ENCODE measurements around the gene ELN.

Gene ELN

DNA sequence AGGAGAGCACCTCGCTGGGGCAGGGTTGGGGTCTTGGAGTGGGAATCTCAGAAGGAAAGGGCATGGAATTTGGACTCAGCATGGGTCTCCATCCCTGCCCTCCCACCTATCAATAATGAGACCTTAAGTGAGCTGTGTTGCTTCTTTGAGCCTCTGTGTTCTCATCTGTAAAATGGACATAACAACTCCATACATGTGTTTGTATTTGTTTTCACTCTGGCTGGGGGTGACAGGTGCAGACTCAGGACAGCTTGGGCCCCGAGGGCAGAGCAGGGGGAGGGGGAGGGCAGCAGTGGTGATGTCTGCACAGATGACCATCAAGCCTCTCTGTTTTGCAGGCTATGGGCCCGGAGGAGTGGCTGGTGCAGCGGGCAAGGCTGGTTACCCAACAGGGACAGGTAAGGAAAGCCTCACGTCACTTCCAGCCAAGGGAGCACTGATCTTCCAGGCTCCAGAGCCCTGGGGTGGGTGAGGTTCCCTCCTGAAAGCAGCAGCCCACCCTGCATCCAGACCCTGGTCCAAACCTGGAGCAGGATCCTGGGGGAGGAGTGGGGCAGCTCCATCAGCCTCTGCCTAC lies 19.9 kb downstream of the ELN start:
- ChIA-PET POLR2A (no interaction called here), CTCF (interaction anchor here (1.2 to 5.9 kb wide), 3 partner anchors 20 to 354 kb away, joined by 4 to 49 read pairs (median 5); partner anchors contain the start of gene ELN)
- H3K4me3 ChIP-seq (ENCODE audit: low read depth, low read length), result no peak overlapping the region
- TF ChIP-seq, protein P1, sequence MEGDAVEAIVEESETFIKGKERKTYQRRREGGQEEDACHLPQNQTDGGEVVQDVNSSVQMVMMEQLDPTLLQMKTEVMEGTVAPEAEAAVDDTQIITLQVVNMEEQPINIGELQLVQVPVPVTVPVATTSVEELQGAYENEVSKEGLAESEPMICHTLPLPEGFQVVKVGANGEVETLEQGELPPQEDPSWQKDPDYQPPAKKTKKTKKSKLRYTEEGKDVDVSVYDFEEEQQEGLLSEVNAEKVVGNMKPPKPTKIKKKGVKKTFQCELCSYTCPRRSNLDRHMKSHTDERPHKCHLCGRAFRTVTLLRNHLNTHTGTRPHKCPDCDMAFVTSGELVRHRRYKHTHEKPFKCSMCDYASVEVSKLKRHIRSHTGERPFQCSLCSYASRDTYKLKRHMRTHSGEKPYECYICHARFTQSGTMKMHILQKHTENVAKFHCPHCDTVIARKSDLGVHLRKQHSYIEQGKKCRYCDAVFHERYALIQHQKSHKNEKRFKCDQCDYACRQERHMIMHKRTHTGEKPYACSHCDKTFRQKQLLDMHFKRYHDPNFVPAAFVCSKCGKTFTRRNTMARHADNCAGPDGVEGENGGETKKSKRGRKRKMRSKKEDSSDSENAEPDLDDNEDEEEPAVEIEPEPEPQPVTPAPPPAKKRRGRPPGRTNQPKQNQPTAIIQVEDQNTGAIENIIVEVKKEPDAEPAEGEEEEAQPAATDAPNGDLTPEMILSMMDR (IDR thresholded peaks at IDR 0.05; ENCODE audit: insufficient read depth, low read length, missing control alignments), result no peak
- no peak for DNase-seq (ENCODE audit: low read depth, low spot score)

DNA sequence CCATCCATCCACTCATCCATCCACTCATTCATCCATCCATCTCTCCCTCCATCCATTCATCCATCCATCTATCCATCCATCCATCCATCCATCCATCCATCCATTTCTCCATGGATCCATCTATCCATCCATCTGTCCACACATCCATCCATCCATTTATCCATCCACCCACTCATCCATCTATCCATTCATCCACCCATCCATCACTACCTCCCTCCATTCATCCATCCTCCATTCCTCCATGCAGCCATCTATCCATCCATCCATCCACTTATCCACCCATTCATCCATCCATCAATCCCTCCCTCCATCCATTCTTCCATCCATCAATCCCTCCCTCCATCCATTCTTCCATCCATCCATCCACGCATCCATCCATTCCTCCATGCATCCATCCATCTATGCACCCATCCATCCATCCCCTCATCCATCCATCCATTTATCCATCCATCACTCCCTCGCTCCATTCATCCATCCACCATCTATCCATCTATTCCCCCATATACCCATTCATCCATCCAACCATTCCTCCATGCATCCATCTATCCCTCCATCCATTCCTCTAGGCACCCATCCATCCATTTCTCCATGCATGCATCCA lies 21.1 kb downstream of the ELN start:
- H3K4me3 ChIP-seq (ENCODE audit: low read depth, low read length), result no peak overlapping the region
- no peak for DNase-seq (ENCODE audit: low read depth, low spot score)
- ChIA-PET POLR2A (no interaction called here), CTCF (no interaction called here)
- TF ChIP-seq, protein P1 (IDR thresholded peaks at IDR 0.05; ENCODE audit: insufficient read depth, low read length, missing control alignments), result no peak

DNA sequence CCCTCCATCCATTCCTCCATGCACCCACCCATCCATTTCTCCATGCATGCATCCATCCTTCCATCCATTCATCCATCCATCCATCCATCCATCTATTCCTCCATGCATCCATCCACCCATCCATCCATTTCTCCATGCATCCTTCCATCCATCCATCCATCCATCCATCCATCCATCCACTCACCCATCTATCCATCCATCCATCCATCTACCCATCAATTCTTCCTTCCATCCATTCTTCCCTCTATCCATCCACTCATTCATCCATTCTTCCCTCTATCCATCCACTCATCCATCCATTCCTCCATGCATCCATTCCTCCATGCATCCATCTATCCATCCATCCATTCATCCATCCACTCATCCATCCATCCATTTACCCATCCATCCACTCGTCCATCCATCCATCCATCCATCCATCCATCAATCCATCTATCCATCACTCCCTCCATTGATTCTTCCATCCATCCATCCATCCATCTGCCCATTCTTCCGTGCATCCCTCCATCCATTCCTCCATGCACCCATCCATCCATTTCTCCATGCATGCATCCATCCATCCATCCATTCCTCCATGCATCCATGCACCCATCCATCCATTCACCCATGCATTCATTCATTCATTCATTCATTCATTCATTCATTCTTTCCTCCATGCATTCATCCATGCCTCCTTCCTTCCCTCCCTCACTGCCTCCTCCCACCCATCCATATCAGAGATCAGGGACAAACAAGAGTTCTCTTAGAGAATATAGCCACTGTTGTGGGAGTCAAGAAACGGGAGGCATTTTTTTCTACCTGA lies 22.2 kb downstream of the ELN start:
- ChIA-PET CTCF (interaction anchor here (0.6 to 1.0 kb wide), 2 partner anchors 195 to 351 kb away, joined by 3 to 4 read pairs; no protein-coding TSS in a partner anchor), POLR2A (no interaction called here)
- TF ChIP-seq, protein P1 (IDR thresholded peaks at IDR 0.05; ENCODE audit: insufficient read depth, low read length, missing control alignments), result no peak
- no peak for DNase-seq (ENCODE audit: low read depth, low spot score)
- H3K4me3 ChIP-seq (ENCODE audit: low read depth, low read length), result no peak overlapping the region

DNA sequence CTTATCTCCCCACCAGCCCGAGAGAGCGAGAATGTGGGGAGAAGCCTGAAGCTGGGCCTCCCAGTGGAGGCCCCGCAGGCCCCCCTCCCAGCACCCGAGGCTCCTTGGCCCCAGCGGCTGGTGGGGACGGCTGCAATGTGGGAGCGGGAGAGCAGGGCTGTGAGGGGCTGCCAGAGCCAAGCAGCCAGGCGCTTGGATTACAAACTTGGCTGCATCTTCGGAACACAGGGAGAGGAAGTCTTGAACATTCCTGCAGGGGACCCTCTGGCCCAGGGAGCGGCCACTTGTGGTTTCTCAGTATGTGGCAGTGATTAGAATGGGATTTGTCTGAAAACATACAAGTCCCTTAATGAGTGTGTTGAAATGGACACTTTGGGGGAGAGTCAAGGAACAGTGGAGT lies 23.2 kb downstream of the ELN start:
- ChIA-PET CTCF (interaction anchor here (0.6 to 1.0 kb wide), 2 partner anchors 196 to 350 kb away, joined by 3 to 4 read pairs; no protein-coding TSS in a partner anchor), POLR2A (no interaction called here)
- DNase-seq (ENCODE audit: low read depth, low spot score), result no peak
- no peak overlapping the region for H3K4me3 ChIP-seq (ENCODE audit: low read depth, low read length)
- TF ChIP-seq, protein P1 (IDR thresholded peaks at IDR 0.05; ENCODE audit: insufficient read depth, low read length, missing control alignments), result no peak

DNA sequence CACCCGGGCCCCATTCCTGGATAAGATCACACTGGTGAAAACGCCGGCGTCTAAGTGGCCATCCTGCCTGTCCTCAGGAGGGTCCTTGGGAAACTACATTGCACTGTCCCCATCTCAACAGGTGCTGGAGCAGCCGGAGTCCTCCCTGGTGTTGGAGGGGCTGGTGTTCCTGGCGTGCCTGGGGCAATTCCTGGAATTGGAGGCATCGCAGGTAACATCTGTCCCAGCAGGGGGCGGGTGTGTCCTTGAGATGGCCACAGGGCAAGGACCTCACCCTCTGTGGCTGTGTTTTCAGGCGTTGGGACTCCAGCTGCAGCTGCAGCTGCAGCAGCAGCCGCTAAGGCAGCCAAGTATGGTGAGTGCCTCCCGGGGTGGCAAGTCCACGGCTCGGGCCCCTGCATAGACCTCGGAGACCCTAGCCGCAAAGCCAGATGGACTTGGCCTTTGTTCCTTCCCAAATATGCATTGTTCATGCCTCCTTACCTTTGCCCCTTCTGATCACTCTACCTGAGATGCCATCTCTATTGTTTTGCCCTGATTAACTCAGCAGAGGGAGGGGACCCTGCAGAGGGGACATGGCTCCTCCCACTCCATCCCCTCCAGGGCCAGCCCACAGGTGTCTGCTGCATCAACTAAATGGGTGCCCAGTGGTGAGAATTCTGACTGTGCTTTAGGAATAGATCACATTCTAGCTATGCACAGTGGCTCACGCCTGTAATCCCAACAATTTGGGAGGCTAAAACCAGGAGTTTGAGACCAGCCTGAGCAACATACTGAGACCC lies 23.8 kb downstream of the ELN start:
- no peak for DNase-seq (ENCODE audit: low read depth, low spot score)
- TF ChIP-seq, protein P1 (IDR thresholded peaks at IDR 0.05; ENCODE audit: insufficient read depth, low read length, missing control alignments), result peak; percentile 28
- ChIA-PET CTCF (interaction anchor here (1.1 to 1.7 kb wide), 2 partner anchors 15 to 17 kb away, joined by 3 to 9 read pairs; no protein-coding TSS in a partner anchor), POLR2A (no interaction called here)
- no peak overlapping the region for H3K4me3 ChIP-seq (ENCODE audit: low read depth, low read length)

Data from AG04449 (cell line).